Choroid plexus epithelial cell (primary cell): ENCODE measurements around the gene TDRD9.

Source experiments
- DNase-seq: peaks from one replicate; pipeline ENCODE4 v3.0.0-alpha.2; 2010; ENCODE audit warnings: low read depth
- H3K4me3 ChIP-seq: 2 replicates; pipeline ENCODE4 v1.5.1; 2011; ENCODE audit warnings: low read depth, mild to moderate bottlenecking, control low read depth, low read length, moderate library complexity
- CTCF ChIP-seq: conservative IDR thresholded peaks from 2 replicates; pipeline ENCODE4 v1.5.1; 2011; ENCODE audit warnings: low read depth, mild to moderate bottlenecking, control low read depth, inconsistent platforms, low read length, moderate library complexity

Gene TDRD9

DNA sequence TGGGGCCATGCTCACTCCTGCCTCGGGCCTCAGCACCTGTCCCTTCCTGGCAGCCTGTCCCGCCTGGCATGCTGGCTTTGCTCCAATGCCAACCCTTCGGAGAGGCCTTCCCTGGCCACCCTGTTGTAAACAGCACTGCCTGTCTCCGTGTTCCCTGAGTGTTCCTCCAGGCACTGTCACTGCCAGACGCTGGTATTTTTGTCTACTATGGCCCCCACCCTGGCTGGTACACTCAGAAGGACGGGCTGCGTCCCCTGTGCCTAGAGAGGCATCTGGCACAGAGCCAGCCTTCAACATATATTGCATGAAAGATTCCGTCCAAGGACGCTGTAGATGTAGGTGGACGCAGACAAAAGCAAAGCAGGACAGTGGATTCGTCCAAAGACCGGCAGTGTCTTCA is 154.6 kb downstream of the TDRD9 start:
- TF ChIP-seq CTCF = no peak
- no peak for DNase-seq
- H3K4me3 ChIP-seq = no peak overlapping the region

DNA sequence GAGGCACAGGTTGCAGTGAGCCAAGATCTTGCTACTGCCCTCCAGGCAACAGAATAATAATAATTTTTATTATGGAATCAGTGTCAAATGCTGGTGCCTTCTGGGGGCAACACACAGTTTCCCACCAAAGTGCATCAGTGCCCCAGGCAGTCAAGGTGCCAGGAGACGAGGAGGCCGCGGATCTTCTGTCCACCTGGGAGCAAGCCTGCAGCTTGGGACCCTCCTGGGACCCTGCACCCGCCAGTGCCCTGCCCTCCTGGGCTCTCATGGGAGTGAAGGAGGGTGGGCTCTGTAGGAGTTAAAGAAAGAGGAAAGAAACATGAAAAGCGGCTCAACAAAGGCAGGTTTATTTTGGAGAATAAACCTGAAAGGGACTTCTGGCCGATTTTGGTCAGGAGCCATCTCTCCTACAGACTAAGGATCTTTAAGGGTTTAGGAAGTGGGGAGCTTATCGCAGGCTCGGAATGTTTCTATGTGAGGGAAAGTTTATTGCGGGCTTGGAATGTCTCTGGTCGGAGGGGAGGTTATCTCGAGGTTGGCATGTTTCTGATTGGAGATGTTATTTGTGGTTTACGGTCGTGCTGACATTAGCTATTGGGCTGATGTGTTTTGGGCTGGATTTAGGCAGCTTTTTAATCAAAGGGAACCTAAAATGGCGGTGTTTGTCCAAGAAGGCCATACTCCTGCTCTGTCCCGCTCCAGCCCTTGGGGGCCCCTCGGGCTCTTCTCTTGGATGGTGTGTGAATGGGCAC is 156.2 kb downstream of the TDRD9 start:
- no peak for TF ChIP-seq CTCF
- DNase-seq = peak; percentile 22
- H3K4me3 ChIP-seq = no peak overlapping the region

- no peak for DNase-seq
- no peak within 1 kb of the TSS for H3K4me3 ChIP-seq
- TF ChIP-seq CTCF = no peak
Observed at GRCh38 chr14:104085032-104085888, 157.0 kb downstream of the TDRD9 start, which contains the start of gene ASPG. TSS of gene ASPG (plus strand) at chr14:104085700. CDS start at chr14:104085771, 71 bp downstream.

DNA sequence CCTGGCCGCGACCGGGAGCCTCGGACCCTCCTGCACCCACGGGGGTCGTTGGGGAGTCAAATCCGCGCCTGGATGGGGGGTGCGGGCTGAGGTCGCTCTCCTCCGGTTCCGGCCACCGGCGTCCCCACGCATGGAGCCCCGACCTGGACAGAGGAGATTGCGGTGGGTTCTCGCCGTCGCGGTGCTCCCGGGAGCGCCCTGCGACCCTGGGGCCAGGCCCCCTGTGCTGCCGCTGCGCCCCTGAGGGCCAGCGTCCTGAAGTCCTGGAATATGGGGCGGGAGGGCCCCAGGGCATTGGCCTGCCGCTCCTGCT is 157.6 kb downstream of the TDRD9 start:
- no peak for DNase-seq
- TF ChIP-seq CTCF = no peak
- H3K4me3 ChIP-seq = no peak overlapping the region

DNA sequence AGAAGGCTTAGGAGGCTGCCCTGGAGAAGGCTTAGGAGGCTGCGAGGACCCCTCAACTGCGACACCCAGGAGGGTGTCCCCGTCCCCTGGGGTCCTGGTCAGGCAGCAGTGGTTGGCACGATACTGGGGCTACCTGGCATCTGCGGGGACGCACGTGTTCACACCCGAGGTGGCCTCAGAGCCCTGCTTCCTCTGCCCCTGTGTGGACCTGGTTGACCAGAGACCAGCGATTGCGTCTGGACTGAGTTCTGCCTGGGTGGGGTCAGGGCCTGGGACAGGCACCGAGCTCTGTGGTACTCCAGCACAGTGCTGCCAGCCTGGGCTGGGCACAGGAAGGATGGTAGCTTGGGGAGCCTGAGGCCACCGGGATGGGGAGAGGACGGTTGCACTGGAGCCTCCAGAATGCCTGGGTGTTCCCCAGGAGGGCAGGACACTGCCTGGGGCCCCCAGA is 158.0 kb downstream of the TDRD9 start:
- no peak for TF ChIP-seq CTCF
- no peak for DNase-seq
- no peak overlapping the region for H3K4me3 ChIP-seq

GRCh38 chr14:104086661-104087461 is 158.6 kb downstream of the TDRD9 start:
- H3K4me3 ChIP-seq = no peak overlapping the region
- DNase-seq = no peak
- TF ChIP-seq CTCF = no peak
